ENCODE results near the gene TDRD6.
"Not testable (repeated sequence)": the region's sequence is repeated elsewhere in the genome, so short reads cannot be mapped to it uniquely, and the experiment has no call there.

The TDRD6 gene

DNA sequence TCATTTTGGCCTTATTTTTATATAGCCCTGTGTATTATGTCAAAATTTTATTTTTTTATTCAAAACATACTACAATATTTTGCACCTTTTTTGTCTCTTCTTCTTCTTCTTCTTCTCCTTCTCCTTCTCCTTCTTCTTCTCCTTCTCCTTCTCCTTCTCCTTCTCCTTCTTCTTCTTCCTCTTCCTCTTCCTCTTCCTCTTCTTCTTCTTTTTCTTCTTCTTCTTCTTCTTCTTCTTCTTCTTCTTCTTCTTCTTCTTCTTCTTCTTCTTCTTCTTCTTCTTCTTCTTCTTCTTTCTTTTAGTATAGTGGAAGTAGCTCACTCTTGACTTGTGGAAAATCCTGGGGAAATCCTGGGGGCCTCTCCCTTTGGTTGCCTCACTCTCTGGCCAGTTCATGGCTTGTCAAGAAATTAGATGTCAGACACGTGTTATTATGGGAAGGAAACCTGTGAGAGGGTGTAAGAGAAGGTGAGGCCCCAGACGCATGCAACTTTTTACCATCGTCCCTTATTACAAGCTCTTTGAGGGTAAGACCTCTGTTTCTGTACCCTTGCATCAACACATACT is 56.6 kb downstream of the TDRD6 start:
- not testable (repeated sequence) for DNase-seq

DNA sequence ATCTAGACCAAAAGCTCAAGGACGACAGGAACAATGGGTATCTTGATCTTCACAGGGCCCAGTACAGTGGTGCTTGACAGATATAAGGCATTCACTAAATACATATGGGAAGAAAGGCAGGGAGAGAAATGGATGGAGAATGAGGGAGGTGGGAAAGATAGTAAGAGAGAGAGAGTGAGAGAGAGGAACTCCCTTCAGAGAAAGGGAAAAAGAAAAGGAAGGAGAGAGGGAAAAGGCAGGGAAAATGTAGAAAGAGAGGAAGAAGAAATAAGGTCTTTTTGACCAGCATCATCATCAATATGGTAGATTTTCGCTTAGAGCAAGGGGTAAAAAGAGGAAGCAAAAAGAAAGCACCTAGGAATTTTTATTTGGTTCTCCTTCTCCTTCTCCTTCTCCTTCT is 58.3 kb downstream of the TDRD6 start:
- DNase-seq = no peak

DNA sequence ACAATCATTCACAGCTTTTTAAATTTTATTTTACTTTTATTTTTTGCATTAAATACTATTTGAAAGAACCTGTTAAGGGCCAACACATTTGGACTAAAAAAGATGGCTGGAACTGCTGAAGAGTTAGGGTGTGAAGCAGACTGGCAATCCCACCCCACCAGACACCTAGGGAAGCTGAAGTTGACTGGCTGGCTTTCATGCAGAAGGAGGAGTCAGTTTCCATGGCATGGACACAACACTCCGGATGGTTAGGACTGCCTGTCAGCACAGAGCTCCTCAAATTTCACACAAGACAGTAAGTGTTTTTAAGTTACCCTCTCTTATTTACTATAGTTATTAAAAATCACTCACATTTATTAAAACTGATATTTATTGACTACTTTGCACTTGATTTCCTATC is 59.0 kb downstream of the TDRD6 start, which contains the start of gene ANKRD66:
Gene ANKRD66, plus strand, starts transcription at position 238 of the 400 bp plus-strand sequence. CDS start 5,016 bp downstream, outside the sequence.
- no peak for DNase-seq

DNA sequence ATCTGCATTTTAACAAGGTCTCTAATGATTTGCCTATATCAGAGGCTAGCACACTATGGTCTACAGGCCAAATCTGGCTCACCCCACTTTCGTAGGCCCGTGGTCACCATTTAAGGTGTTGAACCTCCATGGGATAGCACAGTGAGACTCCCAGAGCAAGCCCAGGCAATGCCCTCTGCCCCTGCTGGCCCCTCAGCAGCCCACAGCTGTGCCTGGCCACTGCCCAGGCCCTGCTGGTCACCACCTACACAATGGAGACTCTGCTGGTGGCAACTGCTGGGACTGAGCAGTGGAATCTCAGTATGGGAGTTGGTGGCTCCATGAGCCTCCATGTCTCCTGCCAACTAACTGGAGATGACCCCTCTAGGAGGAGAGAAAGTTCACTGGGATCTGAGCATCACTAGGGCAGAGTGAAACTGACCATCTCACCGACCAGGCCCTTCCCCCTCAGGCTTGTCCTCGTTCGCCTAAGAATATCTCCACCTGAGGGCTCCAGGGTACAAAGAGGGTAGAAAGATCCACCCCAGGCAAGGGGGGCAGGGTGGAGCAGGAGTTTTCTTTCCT is 61.3 kb downstream of the TDRD6 start:
- no peak for DNase-seq

DNA sequence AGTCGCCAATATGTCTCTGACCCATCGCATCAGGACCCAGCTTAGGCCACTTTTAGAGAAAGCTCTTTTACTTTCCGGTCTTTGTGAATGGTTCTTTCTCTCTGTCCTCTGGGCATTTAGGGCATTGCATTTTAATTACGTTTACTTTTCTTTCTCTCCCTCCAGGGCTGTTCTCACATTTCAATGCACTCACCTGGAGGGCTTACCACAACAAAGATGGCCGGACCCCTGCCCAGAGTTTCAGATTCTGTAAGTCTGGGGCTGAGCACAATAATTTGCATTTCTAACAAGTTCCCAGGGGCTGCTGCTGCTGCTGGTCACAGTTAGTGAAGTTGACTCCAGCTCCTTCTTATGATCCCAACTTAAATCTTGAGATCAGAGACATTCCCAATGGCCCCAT is 62.0 kb downstream of the TDRD6 start:
- no peak for DNase-seq

DNA sequence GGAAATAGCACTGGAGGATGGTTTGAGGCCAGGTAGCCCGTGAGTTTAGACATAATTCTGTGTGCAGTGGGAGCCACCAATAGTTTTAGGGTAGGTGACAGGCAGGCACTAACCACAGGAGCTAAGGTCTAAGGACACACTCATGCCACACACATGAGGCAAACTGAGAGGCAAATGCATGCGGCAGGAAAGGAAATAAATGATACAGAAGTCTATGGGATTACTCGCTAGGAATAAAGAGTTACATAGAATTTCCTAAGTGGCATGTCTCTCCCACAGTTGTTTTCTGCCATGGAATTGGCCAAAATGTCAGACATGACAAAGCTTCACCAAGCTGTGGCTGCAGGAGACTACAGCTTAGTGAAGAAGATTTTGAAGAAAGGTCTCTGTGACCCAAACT is 64.0 kb downstream of the TDRD6 start:
- no peak for DNase-seq

Data from T-helper 9 cell (primary cell).